Upper lobe of left lung (tissue), 6 donors: Measurements from ENCODE around the gene ATP2A1. TPM values are rescaled to one million over a fixed set of nuclear protein-coding genes. Genes with fewer than 3 reads are reported as not detected.
"Not testable (repeated sequence)": the region's sequence is repeated elsewhere in the genome, so short reads cannot be mapped to it uniquely, and the experiment has no call there.

Experiments used
- ATAC-seq, 2 donors: fragments of 200-7000 bp; cut with Tn5 transposase; one replicate each; pipeline ENCODE4 v1.9.1; 2022; ENCODE audit warnings: mild to moderate bottlenecking in 2 of 2, moderate library complexity in 2 of 2; ENCODE audit not compliant: low FRiP score in 2 of 2
- DNase-seq, 2 donors: peaks; one replicate each; pipeline ENCODE4 v3.0.0-alpha.2; 2019 to 2020
- H3K27ac ChIP-seq, 4 donors: fragments of 200-600 bp; sonication (generic); one replicate each; pipeline ENCODE4 v1.5.1; 2016 to 2019
- H3K27me3 ChIP-seq, 4 donors: fragments of 200-600 bp; sonication (generic); one replicate each; pipeline ENCODE4 v1.5.1; 2017 to 2019
- H3K36me3 ChIP-seq, 4 donors: fragments of 200-600 bp; sonication (generic); one replicate each; pipeline ENCODE4 v1.5.1; 2016 to 2019
- H3K4me1 ChIP-seq, 4 donors: fragments of 200-600 bp; sonication (generic); one replicate each; pipeline ENCODE4 v1.5.1; 2018 to 2019
- H3K4me3 ChIP-seq, 4 donors: fragments of 200-600 bp; sonication (generic); one replicate each; pipeline ENCODE4 v1.5.1; 2017 to 2019; ENCODE audit warnings: mild to moderate bottlenecking in 2 of 4, moderate library complexity in 1 of 4
- H3K9me3 ChIP-seq, 4 donors: fragments of 200-600 bp; sonication (generic); one replicate each; pipeline ENCODE4 v1.5.1; 2018 to 2019
- CTCF ChIP-seq, 6 experiments: fragments of 450-650 bp in 4 of 6; fragments of 200-600 bp in 2 of 6; sonication (generic) in 2 of 6; IDR thresholded peaks; one replicate each; pipeline ENCODE4 v1.5.1; 2016 to 2019; ENCODE audit warnings: antibody characterized with exemption in 6 of 6
- EP300 ChIP-seq, 4 donors: sonication (generic); formaldehyde crosslinking; IDR thresholded peaks; one replicate each; pipeline ENCODE4 v1.5.1; 2017; ENCODE audit warnings: antibody characterized with exemption in 4 of 4, control low read depth in 2 of 4
- POLR2A ChIP-seq, 4 donors: fragments of 450-650 bp; IDR thresholded peaks; one replicate each; pipeline ENCODE4 v1.5.1; 2016 to 2017; ENCODE audit warnings: antibody characterized with exemption in 4 of 4, mild to moderate bottlenecking in 2 of 4
- POLR2AphosphoS5 ChIP-seq, 2 donors: sonication (generic); formaldehyde crosslinking; IDR thresholded peaks; one replicate each; pipeline ENCODE4 v1.5.1; 2017; ENCODE audit warnings: antibody characterized with exemption in 2 of 2
- WGBS, 2 donors: methylation state at CpG; one replicate each; pipeline ENCODE4 v1.1.5; 2017 to 2018; 5-methylcytosine and 5-hydroxymethylcytosine counted together
- total RNA-seq, 6 donors: library from RNA; depleted of rRNA in 4 of 6; stranded (reverse); fragments of >200 nt in 4 of 6; gene quantifications; one replicate each; pipeline versions ENCODE4 v1.1.0 to v1.2.1, GENCODE V29; 2016 to 2021
- donor health status: DM: no; HTN: no; CAD: no; lungs with moderate emphysema.
- donor health status: DM: no; HTN: yes; CAD: no; lungs with severe emphysema.

Gene ATP2A1
- total RNA-seq, 6 donors from 2014 or later: 0.15 to 4.2 (median 0.57) TPM

DNA sequence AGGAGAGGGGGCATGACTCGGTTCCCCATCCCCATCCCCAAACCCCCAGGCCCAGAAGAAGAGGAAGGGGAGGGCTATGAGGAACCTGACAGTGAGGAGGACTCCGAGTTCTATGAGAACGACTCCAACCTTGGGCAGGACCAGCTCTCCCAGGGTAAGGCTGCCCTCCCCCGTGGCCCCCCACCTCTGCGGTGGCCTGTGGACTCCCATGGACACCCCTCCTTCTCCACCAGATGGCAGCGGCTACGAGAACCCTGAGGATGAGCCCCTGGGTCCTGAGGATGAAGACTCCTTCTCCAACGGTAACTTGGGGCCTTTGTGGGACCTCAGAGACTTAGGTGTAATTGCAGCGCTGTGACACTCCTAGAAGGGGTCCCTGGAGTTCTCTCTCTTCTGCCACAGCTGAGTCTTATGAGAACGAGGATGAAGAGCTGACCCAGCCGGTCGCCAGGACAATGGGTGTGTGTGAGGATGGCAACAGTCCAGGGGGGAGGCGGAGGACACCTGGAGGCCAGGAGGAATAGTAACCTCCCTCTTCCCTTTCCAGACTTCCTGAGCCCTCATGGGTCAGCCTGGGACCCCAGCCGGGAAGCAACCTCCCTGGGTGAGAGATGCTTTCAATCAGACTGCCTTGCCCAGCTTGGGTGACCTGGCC lies 59.1 kb downstream of the ATP2A1 start:
- no peak for TF ChIP-seq POLR2A (IDR thresholded peaks at IDR 0.05)
- no peak for TF ChIP-seq EP300 (IDR thresholded peaks at IDR 0.05)
- TF ChIP-seq POLR2AphosphoS5 (IDR thresholded peaks at IDR 0.05): no peak
- TF ChIP-seq CTCF (IDR thresholded peaks at IDR 0.05): no peak
- no peak overlapping the region for H3K27ac ChIP-seq
- 82 to 94% methylated on average over 11 of the region's 14 CpGs for WGBS, 2 donors
- no peak for ATAC-seq
- H3K4me3 ChIP-seq: no peak overlapping the region
- no peaks in the 10 kb centered on the region for H3K36me3 ChIP-seq
- H3K4me1 ChIP-seq: peaks cover 0 to 14% (median 7%) of the 10 kb centered on the region in 4 donors
- H3K27me3 ChIP-seq: no peaks in the 10 kb centered on the region
- no peak for DNase-seq
- no peaks in the 10 kb centered on the region for H3K9me3 ChIP-seq

DNA sequence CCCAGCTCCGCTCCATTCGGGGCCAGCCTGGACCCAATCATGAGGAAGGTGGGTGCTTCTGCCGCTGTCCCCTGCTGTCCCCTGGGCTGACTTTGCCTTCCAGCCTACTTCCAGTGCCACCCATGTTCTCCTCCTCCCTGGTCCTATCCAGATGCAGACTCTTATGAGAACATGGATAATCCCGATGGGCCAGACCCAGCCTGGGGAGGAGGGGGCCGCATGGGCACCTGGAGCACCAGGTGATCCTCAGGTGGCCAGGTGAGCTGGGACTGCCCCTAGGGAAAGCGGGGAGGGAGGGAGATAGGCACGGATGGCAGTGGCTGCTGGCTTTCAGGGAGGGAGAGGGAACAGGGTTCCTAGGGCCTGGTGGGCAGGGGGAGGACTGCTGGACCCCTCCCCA lies 60.4 kb downstream of the ATP2A1 start:
- no peak overlapping the region for H3K4me3 ChIP-seq
- H3K27me3 ChIP-seq: no peaks in the 10 kb centered on the region
- peaks cover 0 to 14% (median 7%) of the 10 kb centered on the region in 4 donors for H3K4me1 ChIP-seq
- ATAC-seq: no peak
- no peak for DNase-seq
- H3K36me3 ChIP-seq: no peaks in the 10 kb centered on the region
- no peaks in the 10 kb centered on the region for H3K9me3 ChIP-seq
- TF ChIP-seq EP300 (IDR thresholded peaks at IDR 0.05) (no peak), POLR2A (IDR thresholded peaks at IDR 0.05) (no peak), POLR2AphosphoS5 (IDR thresholded peaks at IDR 0.05) (no peak), CTCF (IDR thresholded peaks at IDR 0.05) (no peak)
- no peak overlapping the region for H3K27ac ChIP-seq
- WGBS, 2 donors: 77 to 84% methylated on average over 6 to 7 of the region's 7 CpGs

- DNase-seq, H3K27me3 ChIP-seq, H3K36me3 ChIP-seq, H3K27ac ChIP-seq, H3K4me3 ChIP-seq, H3K9me3 ChIP-seq, ATAC-seq: not testable (repeated sequence)
- peaks cover 0 to 14% (median 7%) of the 10 kb centered on the region in 4 donors for H3K4me1 ChIP-seq
- 93% methylated on average over 7 of the region's 7 CpGs for WGBS, 2 donors
Measured at GRCh38 chr16:28939825-28940224, 61.5 kb downstream of the ATP2A1 start.

DNA sequence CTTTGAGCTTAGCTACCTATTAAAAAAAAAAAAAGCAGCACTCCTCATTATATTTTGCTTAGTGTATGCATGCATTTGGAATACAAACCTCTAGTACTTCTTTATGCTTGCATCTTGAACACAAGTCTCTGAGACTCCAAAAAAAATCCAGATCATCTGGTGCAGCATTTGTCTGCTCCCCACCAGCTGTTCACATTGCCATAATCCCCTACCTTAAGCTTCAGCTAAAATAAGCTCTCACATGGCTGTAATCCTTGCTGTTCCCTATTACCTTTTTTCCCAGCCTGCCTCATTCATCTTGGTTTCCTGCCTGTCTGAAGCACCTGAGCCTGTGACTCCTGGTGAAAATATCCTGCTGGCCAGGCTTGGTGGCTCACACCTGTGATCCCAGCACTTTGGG lies 65.0 kb downstream of the ATP2A1 start:
- Histone ChIP-seq H3K4me1 (peaks cover 9 to 10% (median 10%) of the 10 kb centered on the region in 4 donors), H3K27me3 (no peaks in the 10 kb centered on the region), H3K4me3 (no peak overlapping the region), H3K36me3 (no peaks in the 10 kb centered on the region), H3K27ac (no peak overlapping the region), H3K9me3 (no peaks in the 10 kb centered on the region)
- no peak for TF ChIP-seq POLR2A (IDR thresholded peaks at IDR 0.05)
- TF ChIP-seq EP300 (IDR thresholded peaks at IDR 0.05): no peak
- no peak for TF ChIP-seq POLR2AphosphoS5 (IDR thresholded peaks at IDR 0.05)
- TF ChIP-seq CTCF (IDR thresholded peaks at IDR 0.05): no peak
- DNase-seq (no peak), ATAC-seq (no peak)

DNA sequence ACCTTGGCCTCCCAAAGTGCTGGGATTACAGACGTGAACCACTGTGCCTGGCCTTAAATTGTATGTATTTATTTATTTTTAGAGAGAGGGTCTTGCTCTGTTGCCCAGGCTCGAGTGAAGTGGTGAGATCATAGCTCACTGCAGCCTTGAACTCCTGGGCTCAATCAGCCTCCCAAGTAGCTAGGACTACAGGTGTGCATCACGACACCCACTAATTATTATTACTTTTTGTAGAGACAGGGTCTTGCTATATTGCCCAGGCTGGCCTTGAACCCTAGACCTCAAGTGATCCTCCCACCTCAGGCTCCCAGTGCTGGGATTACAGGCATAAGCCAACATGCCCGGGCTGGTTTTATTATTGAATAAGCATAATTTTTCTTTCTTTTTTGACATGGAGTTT lies 68.4 kb downstream of the ATP2A1 start:
- DNase-seq (no peak), ATAC-seq (no peak)
- H3K27me3 ChIP-seq: no peaks in the 10 kb centered on the region
- WGBS, 2 donors: 76 to 78% methylated on average over 4 of the region's 4 CpGs
- H3K27ac ChIP-seq: no peak overlapping the region
- no peaks in the 10 kb centered on the region for H3K36me3 ChIP-seq
- H3K4me1 ChIP-seq: peaks cover 16 to 21% (median 17%) of the 10 kb centered on the region in 4 donors
- no peak overlapping the region for H3K4me3 ChIP-seq
- TF ChIP-seq POLR2A (IDR thresholded peaks at IDR 0.05): no peak
- no peak for TF ChIP-seq CTCF (IDR thresholded peaks at IDR 0.05)
- TF ChIP-seq POLR2AphosphoS5 (IDR thresholded peaks at IDR 0.05): no peak
- TF ChIP-seq EP300 (IDR thresholded peaks at IDR 0.05): no peak
- no peaks in the 10 kb centered on the region for H3K9me3 ChIP-seq
